OCI-LY7 (cell line): Measurements from ENCODE around the gene DXO. TPM values are rescaled to one million over a fixed set of nuclear protein-coding genes. Genes with fewer than 3 reads are reported as not detected.

Experiments
- BruUV-seq: library from RNA; stranded (reverse); fragments of 400-500 nt; replicated peaks from 2 replicates; lab custom pipeline; 2021; lab: Mats Ljungman, UMichigan
- CTCF ChIA-PET: fragments of 300-600 bp; sonication (Branson Sonifier 250); formaldehyde crosslinking; loops from one replicate; lab custom pipeline; 2022; ENCODE audit warnings: antibody characterized with exemption; ENCODE audit not compliant: unreplicated experiment; lab: Charles Lee
- POLR2A ChIA-PET: fragments of 300-600 bp; sonication (Branson Sonifier 250); formaldehyde crosslinking; loops from one replicate; lab custom pipeline; 2022; ENCODE audit warnings: antibody characterized with exemption; lab: Charles Lee
- DNase-seq: peaks from one replicate; pipeline ENCODE4 v3.0.0-alpha.2; 2015; ENCODE audit warnings: low spot score
- H2AFZ ChIP-seq: fragments of 200-600 bp; sonication (generic), shearing (Covaris generic); 2 replicates; pipeline ENCODE4 v1.6.1; 2014; ENCODE audit warnings: mild to moderate bottlenecking, antibody characterized with exemption, low read length, moderate library complexity
- H3K27ac ChIP-seq: fragments of 200-600 bp; sonication (generic); 2 replicates; pipeline ENCODE4 v1.5.1; 2014; ENCODE audit warnings: mixed run types, low read depth, mild to moderate bottlenecking, moderate library complexity, low read length, inconsistent platforms; ENCODE audit not compliant: poor library complexity, severe bottlenecking
- H3K36me3 ChIP-seq: fragments of 200-600 bp; sonication (generic); 2 replicates; pipeline ENCODE4 v1.6.1; 2014; ENCODE audit warnings: mild to moderate bottlenecking, antibody characterized with exemption, low read length, moderate library complexity, mixed read lengths; ENCODE audit not compliant: insufficient read depth
- H3K4me1 ChIP-seq: fragments of 200-600 bp; sonication (generic); 2 replicates; pipeline ENCODE4 v1.5.1; 2014; ENCODE audit warnings: mild to moderate bottlenecking, low read length; ENCODE audit not compliant: insufficient read depth, poor library complexity, severe bottlenecking
- H3K4me2 ChIP-seq: fragments of 200-600 bp; sonication (generic); 2 replicates; pipeline ENCODE4 v1.6.1; 2014; ENCODE audit warnings: mild to moderate bottlenecking, low read length
- H3K4me3 ChIP-seq: fragments of 200-600 bp; sonication (generic); 2 replicates; pipeline ENCODE4 v1.5.1; 2014; ENCODE audit warnings: mild to moderate bottlenecking, low read depth, low read length; ENCODE audit not compliant: poor library complexity, severe bottlenecking
- H3K79me2 ChIP-seq: fragments of 200-600 bp; sonication (generic); 2 replicates; pipeline ENCODE4 v1.6.1; 2016; ENCODE audit warnings: low read depth, mild to moderate bottlenecking, low read length, moderate library complexity, mixed read lengths; ENCODE audit not compliant: insufficient read depth
- H3K9me2 ChIP-seq: fragments of 200-600 bp; sonication (generic); 2 replicates; pipeline ENCODE4 v1.6.1; 2016; ENCODE audit warnings: mild to moderate bottlenecking, low read length, mixed read lengths; ENCODE audit not compliant: insufficient read depth
- H3K9me3 ChIP-seq: fragments of 200-600 bp; sonication (generic); 2 replicates; pipeline ENCODE4 v1.6.1; 2014; ENCODE audit warnings: mild to moderate bottlenecking, mixed run types, low read length, mixed read lengths
- H4K20me1 ChIP-seq: fragments of 200-600 bp; sonication (generic); 2 replicates; pipeline ENCODE4 v1.6.1; 2014; ENCODE audit warnings: mild to moderate bottlenecking, antibody characterized with exemption, low read length, moderate library complexity, mixed read lengths; ENCODE audit not compliant: insufficient read depth
- EZH2phosphoT487 ChIP-seq: fragments of 200-600 bp; sonication (generic); IDR thresholded peaks from 2 replicates; pipeline ENCODE4 v1.6.1; 2018; ENCODE audit warnings: low read depth, borderline replicate concordance, mild to moderate bottlenecking, mixed run types, antibody characterized with exemption, low read length, moderate library complexity, mixed read lengths
- intact Hi-C: fragments of 100-400 bp; cut with micrococcal nuclease; formaldehyde crosslinking; loops from one replicate; pipeline ENCODE4 v1.10.0; 2022; ENCODE audit not compliant: unreplicated experiment
- total RNA-seq, 2 experiments: library from RNA; depleted of rRNA in 1 of 2; stranded (reverse); fragments of >200 nt in 1 of 2; shearing (Covaris generic) in 1 of 2; gene quantifications; 2 replicates each; pipeline ENCODE4 v1.2.3, GENCODE V29; 2014 to 2022
- TF ChIP-seq, protein P1 (sequence below): fragments of 200-600 bp; sonication (generic); conservative IDR thresholded peaks from 2 replicates; pipeline ENCODE4 v1.5.1; 2014; ENCODE audit warnings: mild to moderate bottlenecking, antibody characterized with exemption, low read length, moderate library complexity, mixed read lengths

Gene DXO
- total RNA-seq, 2 experiments from 2014 or later = 17.5 to 36.5 TPM

DNA sequence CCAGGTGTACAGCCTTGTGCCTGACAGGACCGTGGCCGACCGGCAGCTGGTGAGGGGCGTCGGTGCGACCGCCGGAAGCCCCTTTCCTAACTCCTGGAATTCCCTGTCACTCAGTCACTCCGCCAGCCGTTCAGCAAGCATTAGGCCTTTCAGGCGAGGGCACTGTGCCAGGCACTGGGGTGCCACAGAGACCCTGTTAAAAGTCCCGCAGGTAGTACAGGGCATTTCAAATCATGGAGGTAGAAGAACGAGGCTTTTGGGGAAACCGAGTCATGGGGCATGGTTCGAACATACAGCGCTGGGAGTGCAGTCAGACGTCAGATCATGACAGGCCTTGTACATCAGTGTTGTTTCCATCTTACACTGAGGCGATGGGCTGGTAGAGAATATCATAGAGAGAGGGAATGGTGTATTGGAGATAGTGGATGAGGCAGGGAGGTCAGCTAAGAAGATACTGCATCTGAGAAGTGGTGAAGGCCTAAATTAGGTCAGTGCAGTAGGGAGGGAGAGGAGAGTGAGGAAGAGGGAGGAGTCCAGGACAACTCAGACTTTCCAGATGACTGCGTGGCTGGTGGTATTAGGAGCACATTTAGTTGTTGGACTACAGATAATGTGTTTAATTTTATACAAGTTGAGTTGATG lies 892 bp upstream of the DXO start:
- peak overlapping the region; percentile 82 for H3K4me3 ChIP-seq
- TF ChIP-seq, protein P1, sequence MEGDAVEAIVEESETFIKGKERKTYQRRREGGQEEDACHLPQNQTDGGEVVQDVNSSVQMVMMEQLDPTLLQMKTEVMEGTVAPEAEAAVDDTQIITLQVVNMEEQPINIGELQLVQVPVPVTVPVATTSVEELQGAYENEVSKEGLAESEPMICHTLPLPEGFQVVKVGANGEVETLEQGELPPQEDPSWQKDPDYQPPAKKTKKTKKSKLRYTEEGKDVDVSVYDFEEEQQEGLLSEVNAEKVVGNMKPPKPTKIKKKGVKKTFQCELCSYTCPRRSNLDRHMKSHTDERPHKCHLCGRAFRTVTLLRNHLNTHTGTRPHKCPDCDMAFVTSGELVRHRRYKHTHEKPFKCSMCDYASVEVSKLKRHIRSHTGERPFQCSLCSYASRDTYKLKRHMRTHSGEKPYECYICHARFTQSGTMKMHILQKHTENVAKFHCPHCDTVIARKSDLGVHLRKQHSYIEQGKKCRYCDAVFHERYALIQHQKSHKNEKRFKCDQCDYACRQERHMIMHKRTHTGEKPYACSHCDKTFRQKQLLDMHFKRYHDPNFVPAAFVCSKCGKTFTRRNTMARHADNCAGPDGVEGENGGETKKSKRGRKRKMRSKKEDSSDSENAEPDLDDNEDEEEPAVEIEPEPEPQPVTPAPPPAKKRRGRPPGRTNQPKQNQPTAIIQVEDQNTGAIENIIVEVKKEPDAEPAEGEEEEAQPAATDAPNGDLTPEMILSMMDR = no peak
- no peak for TF ChIP-seq EZH2phosphoT487
- peaks cover 25% of the 10 kb centered on the region for H3K4me1 ChIP-seq
- BruUV-seq = no TSS peak
- H3K27ac ChIP-seq = peak overlapping the region; percentile 70
- no peaks in the 10 kb centered on the region for H4K20me1 ChIP-seq
- no peak for DNase-seq
- CTCF ChIA-PET = no interaction called here
- H3K4me2 ChIP-seq = peak overlapping the region; percentile 98
- H3K79me2 ChIP-seq = peaks cover 18% of the 10 kb centered on the region; the same call in 1 of the 2 replicates
- H3K9me2 ChIP-seq = no peaks in the 10 kb centered on the region
- peaks cover 30% of the 10 kb centered on the region for H3K36me3 ChIP-seq
- H2AFZ ChIP-seq = peak overlapping the region; percentile 71; the same call in 1 of the 2 replicates
- H3K9me3 ChIP-seq = no peaks in the 10 kb centered on the region
- intact Hi-C loops = loop anchor here (1.0 kb wide), 1 partner anchor 14 kb away; the partner anchor contains the start of gene SKIC2
- POLR2A ChIA-PET = interaction anchor here (0.6 to 3.7 kb wide), 2 partner anchors 14 to 120 kb away, joined by 3 to 26 read pairs; partner anchors contain the start of genes NELFE and SKIC2

- Histone ChIP-seq H4K20me1 (no peaks in the 10 kb centered on the region), H3K9me2 (no peaks in the 10 kb centered on the region), H3K9me3 (no peaks in the 10 kb centered on the region), H3K79me2 (peaks cover 18% of the 10 kb centered on the region; the same call in 1 of the 2 replicates), H3K4me3 (peak overlapping the region; percentile 82), H3K36me3 (peaks cover 44% of the 10 kb centered on the region), H3K4me2 (peak overlapping the region; percentile 98), H3K4me1 (peaks cover 25% of the 10 kb centered on the region), H3K27ac (peak overlapping the region; percentile 70), H2AFZ (peak overlapping the region; percentile 71; the same call in 1 of the 2 replicates)
- BruUV-seq = TSS peak; percentile 84
- intact Hi-C loops = no loop called here
- TF ChIP-seq, protein P1 = no peak
- TF ChIP-seq EZH2phosphoT487 = no peak
- ChIA-PET CTCF (interaction anchor here (0.6 to 1.0 kb wide), 2 partner anchors 48 to 83 kb away, joined by 3 to 4 read pairs; no protein-coding TSS in a partner anchor), POLR2A (interaction anchor here (0.6 to 3.7 kb wide), 3 partner anchors 13 to 309 kb away, joined by 3 to 26 read pairs (median 4); partner anchors contain the start of genes NELFE and SKIC2)
- no peak for DNase-seq
Observed at GRCh38 chr6:31971279-31971992, 502 bp downstream of the DXO start.
